ENCODE measurements around the gene UBE2N. TPM values are rescaled to one million over a fixed set of nuclear protein-coding genes. Genes with fewer than 3 reads are reported as not detected.

The UBE2N gene
- total and polyA plus RNA-seq, 2 experiments from 2014 or later = 154 to 385 TPM

GRCh38 chr12:93456077-93456476 is 14.3 kb upstream of the UBE2N start:
- no peak overlapping the region for H3K4me2 ChIP-seq
- no peaks in the 10 kb centered on the region for H3K4me1 ChIP-seq (ENCODE audit: insufficient read depth)
- no peak overlapping the region for H2AFZ ChIP-seq
- Mint-ChIP-seq H3K27me3 (ENCODE audit: insufficient read depth, low read depth, poor library complexity) (peaks cover 7% of the 10 kb centered on the region), H3K36me3 (ENCODE audit: low read depth) (0 out of 3 replicates have a peak, but pooled peaks cover 2% of the 10 kb centered on the region), H3K9me3 (peaks cover 3% of the 10 kb centered on the region; the same call in 2 of the 3 replicates), H3K27ac (no peak overlapping the region), H3K4me1 (no peaks in the 10 kb centered on the region), H3K4me3 (no peak overlapping the region)
- H3K27ac ChIP-seq (ENCODE audit: low read depth) = no peak overlapping the region
- H3K79me2 ChIP-seq (replicated peaks; ENCODE audit: insufficient read depth) = no peaks in the 10 kb centered on the region
- H3K27me3 ChIP-seq (ENCODE audit: insufficient read depth) = no peaks in the 10 kb centered on the region
- no peak overlapping the region for H3K4me3 ChIP-seq
- no peaks in the 10 kb centered on the region; the same call in 1 of the 2 replicates for H4K20me1 ChIP-seq (replicated peaks; ENCODE audit: insufficient read depth)
- H3K36me3 ChIP-seq (ENCODE audit: insufficient read depth) = no peaks in the 10 kb centered on the region
- H3F3A ChIP-seq (replicated peaks; ENCODE audit: low read depth) = no peaks in the 10 kb centered on the region
- H3K9me2 ChIP-seq (ENCODE audit: insufficient read depth) = no peaks in the 10 kb centered on the region
- TF ChIP-seq CREB1 (CRISPR knock-in tag; IDR thresholded peaks at IDR 0.05; ENCODE audit: low read depth) (no peak), STAT1 (IDR thresholded peaks at IDR 0.05; ENCODE audit: unreplicated experiment) (no peak), EZH2phosphoT487 (IDR thresholded peaks at IDR 0.05; ENCODE audit: unreplicated experiment) (no peak), ZNF462 (CRISPR knock-in tag; IDR thresholded peaks at IDR 0.05) (no peak), JUNB (IDR thresholded peaks at IDR 0.05; ENCODE audit: unreplicated experiment) (no peak), NANOG (IDR thresholded peaks at IDR 0.05; ENCODE audit: borderline replicate concordance) (no peak), REST (IDR thresholded peaks at IDR 0.05; ENCODE audit: unreplicated experiment) (no peak), ETS1 (IDR thresholded peaks at IDR 0.05) (no peak), POLR2AphosphoS5 (IDR thresholded peaks at IDR 0.05; ENCODE audit: low read depth) (no peak), EZH2 (IDR thresholded peaks at IDR 0.05; ENCODE audit: low read depth, unreplicated experiment) (no peak), ZNF331 (CRISPR knock-in tag; IDR thresholded peaks at IDR 0.05; ENCODE audit: low read depth) (no peak), ZNF114 (CRISPR knock-in tag; IDR thresholded peaks at IDR 0.05) (no peak), CTCF (conservative IDR thresholded peaks at IDR 0.05; ENCODE audit: low read depth in 2 of 2) (no peak)
- DNase-seq (ENCODE audit: low spot score) (no peak), ATAC-seq (no peak)

Measured in GM23338 (cell line).